ENCODE results near the gene PNMA8B. TPM values are rescaled to one million over a fixed set of nuclear protein-coding genes. Genes with fewer than 3 reads are reported as not detected.
A peak's percentile ranks its signal among the peaks of the same experiment; 100 is the strongest.

The PNMA8B gene
- polyA plus RNA-seq, 1 donor from 2014 or later: 10.1 TPM

DNA sequence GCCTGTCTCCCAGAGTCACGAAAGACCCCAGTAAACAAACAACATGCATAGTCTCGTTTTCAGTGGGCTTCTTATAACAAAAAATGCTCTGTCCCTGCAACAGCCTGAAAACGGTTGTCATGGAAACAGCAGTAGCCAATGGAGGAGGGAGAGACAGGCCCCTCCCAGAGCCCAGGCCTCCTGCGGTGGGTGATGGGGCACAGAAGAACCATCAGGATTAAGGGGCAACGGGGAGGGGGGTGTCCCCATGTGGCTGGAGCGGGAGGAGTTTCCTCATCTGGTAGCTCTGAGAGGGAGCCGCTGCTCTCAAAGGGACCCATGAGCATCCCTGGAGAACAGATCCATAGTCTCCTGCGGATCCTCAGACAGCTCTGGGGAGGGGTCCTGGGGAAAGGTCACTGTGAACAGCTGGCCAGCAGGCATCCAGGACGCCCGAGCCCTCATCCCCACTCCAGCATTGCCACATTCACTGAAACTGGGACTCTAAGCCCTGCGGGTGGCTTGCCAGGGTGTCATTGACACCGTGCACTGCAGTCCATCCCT is 37.5 kb upstream of the PNMA8B start:
- Histone ChIP-seq H2AFZ (ENCODE audit: low read depth, low read length) (peak overlapping the region; percentile 60), H3K9ac (ENCODE audit: low read length) (peak overlapping the region; percentile 56), H3K36me3 (ENCODE audit: insufficient read depth, low read length) (no peaks in the 10 kb centered on the region), H3K9me2 (ENCODE audit: insufficient read depth, low read length) (no peaks in the 10 kb centered on the region), H3K4me2 (ENCODE audit: low read length) (no peak overlapping the region), H4K20me1 (ENCODE audit: insufficient read depth) (no peaks in the 10 kb centered on the region), H3K79me2 (replicated peaks; ENCODE audit: insufficient read depth, low read length) (no peaks in the 10 kb centered on the region), H3K4me3 (ENCODE audit: low read length) (peak overlapping the region; percentile 38), H3K9me3 (ENCODE audit: low read length) (no peaks in the 10 kb centered on the region), H3K27ac (ENCODE audit: low read length) (peak overlapping the region; percentile 72), H3F3A (ENCODE audit: insufficient read depth, low read length, poor library complexity, severe bottlenecking) (no peaks in the 10 kb centered on the region), H3K27me3 (ENCODE audit: insufficient read depth, low read depth, low read length) (no peaks in the 10 kb centered on the region)
- TF ChIP-seq MXI1 (conservative IDR thresholded peaks at IDR 0.05; ENCODE audit: poor library complexity, severe bottlenecking) (no peak), EP300 (conservative IDR thresholded peaks at IDR 0.05; ENCODE audit: poor library complexity, severe bottlenecking) (peak; percentile 48), POLR2AphosphoS5 (IDR thresholded peaks at IDR 0.05) (no peak), TAF1 (IDR thresholded peaks at IDR 0.05; ENCODE audit: low read depth) (no peak), RAD21 (conservative IDR thresholded peaks at IDR 0.05) (peak; percentile 17), EZH2 (IDR thresholded peaks at IDR 0.05; ENCODE audit: borderline replicate concordance, insufficient read depth, low read length, poor library complexity, severe bottlenecking) (no peak), SMC3 (conservative IDR thresholded peaks at IDR 0.05; ENCODE audit: poor library complexity) (no peak)
- TF ChIP-seq, protein P1, sequence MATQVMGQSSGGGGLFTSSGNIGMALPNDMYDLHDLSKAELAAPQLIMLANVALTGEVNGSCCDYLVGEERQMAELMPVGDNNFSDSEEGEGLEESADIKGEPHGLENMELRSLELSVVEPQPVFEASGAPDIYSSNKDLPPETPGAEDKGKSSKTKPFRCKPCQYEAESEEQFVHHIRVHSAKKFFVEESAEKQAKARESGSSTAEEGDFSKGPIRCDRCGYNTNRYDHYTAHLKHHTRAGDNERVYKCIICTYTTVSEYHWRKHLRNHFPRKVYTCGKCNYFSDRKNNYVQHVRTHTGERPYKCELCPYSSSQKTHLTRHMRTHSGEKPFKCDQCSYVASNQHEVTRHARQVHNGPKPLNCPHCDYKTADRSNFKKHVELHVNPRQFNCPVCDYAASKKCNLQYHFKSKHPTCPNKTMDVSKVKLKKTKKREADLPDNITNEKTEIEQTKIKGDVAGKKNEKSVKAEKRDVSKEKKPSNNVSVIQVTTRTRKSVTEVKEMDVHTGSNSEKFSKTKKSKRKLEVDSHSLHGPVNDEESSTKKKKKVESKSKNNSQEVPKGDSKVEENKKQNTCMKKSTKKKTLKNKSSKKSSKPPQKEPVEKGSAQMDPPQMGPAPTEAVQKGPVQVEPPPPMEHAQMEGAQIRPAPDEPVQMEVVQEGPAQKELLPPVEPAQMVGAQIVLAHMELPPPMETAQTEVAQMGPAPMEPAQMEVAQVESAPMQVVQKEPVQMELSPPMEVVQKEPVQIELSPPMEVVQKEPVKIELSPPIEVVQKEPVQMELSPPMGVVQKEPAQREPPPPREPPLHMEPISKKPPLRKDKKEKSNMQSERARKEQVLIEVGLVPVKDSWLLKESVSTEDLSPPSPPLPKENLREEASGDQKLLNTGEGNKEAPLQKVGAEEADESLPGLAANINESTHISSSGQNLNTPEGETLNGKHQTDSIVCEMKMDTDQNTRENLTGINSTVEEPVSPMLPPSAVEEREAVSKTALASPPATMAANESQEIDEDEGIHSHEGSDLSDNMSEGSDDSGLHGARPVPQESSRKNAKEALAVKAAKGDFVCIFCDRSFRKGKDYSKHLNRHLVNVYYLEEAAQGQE (IDR thresholded peaks at IDR 0.05; ENCODE audit: borderline replicate concordance): no peak

DNA sequence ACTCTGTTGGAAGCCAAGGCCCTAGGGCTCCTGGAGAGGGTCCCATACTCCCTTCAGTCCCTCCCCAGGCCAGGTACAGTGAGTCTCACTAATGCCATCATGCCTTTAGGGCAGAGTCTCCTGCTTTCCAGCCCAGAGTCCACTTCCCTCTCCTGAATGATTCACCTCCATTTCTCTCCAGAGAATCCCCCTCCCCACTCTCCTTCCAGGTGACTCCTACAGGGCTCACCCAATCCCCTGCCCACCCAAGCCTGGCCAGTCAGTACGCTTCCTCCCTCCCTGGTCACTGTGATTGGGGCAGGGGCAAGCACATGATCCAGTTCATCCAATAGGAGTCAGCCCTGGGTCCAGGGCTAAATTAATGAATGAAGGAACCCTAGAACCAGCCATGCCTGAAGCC is 35.0 kb upstream of the PNMA8B start:
- Histone ChIP-seq H3F3A (ENCODE audit: insufficient read depth, low read length, poor library complexity, severe bottlenecking) (no peaks in the 10 kb centered on the region), H3K4me3 (ENCODE audit: low read length) (no peak overlapping the region), H3K36me3 (ENCODE audit: insufficient read depth, low read length) (no peaks in the 10 kb centered on the region), H3K9me2 (ENCODE audit: insufficient read depth, low read length) (no peaks in the 10 kb centered on the region), H3K4me2 (ENCODE audit: low read length) (no peak overlapping the region), H3K9ac (ENCODE audit: low read length) (peak overlapping the region; percentile 0), H4K20me1 (ENCODE audit: insufficient read depth) (no peaks in the 10 kb centered on the region), H2AFZ (ENCODE audit: low read depth, low read length) (no peak overlapping the region), H3K27me3 (ENCODE audit: insufficient read depth, low read depth, low read length) (no peaks in the 10 kb centered on the region), H3K27ac (ENCODE audit: low read length) (no peak overlapping the region), H3K9me3 (ENCODE audit: low read length) (no peaks in the 10 kb centered on the region), H3K79me2 (replicated peaks; ENCODE audit: insufficient read depth, low read length) (no peaks in the 10 kb centered on the region)
- TF ChIP-seq MXI1 (conservative IDR thresholded peaks at IDR 0.05; ENCODE audit: poor library complexity, severe bottlenecking) (no peak), POLR2AphosphoS5 (IDR thresholded peaks at IDR 0.05) (no peak), EZH2 (IDR thresholded peaks at IDR 0.05; ENCODE audit: borderline replicate concordance, insufficient read depth, low read length, poor library complexity, severe bottlenecking) (no peak), EP300 (conservative IDR thresholded peaks at IDR 0.05; ENCODE audit: poor library complexity, severe bottlenecking) (no peak), RAD21 (conservative IDR thresholded peaks at IDR 0.05) (no peak), SMC3 (conservative IDR thresholded peaks at IDR 0.05; ENCODE audit: poor library complexity) (no peak), TAF1 (IDR thresholded peaks at IDR 0.05; ENCODE audit: low read depth) (no peak)
- TF ChIP-seq, protein P1 (IDR thresholded peaks at IDR 0.05; ENCODE audit: borderline replicate concordance): no peak
- TF ChIP-seq, protein P2, sequence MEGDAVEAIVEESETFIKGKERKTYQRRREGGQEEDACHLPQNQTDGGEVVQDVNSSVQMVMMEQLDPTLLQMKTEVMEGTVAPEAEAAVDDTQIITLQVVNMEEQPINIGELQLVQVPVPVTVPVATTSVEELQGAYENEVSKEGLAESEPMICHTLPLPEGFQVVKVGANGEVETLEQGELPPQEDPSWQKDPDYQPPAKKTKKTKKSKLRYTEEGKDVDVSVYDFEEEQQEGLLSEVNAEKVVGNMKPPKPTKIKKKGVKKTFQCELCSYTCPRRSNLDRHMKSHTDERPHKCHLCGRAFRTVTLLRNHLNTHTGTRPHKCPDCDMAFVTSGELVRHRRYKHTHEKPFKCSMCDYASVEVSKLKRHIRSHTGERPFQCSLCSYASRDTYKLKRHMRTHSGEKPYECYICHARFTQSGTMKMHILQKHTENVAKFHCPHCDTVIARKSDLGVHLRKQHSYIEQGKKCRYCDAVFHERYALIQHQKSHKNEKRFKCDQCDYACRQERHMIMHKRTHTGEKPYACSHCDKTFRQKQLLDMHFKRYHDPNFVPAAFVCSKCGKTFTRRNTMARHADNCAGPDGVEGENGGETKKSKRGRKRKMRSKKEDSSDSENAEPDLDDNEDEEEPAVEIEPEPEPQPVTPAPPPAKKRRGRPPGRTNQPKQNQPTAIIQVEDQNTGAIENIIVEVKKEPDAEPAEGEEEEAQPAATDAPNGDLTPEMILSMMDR (IDR thresholded peaks at IDR 0.05; ENCODE audit: poor library complexity, severe bottlenecking): no peak

Measured in neural cell (in vitro differentiated cells).